ENCODE results near the gene RAN.
"Not testable (repeated sequence)": the region's sequence is repeated elsewhere in the genome, so short reads cannot be mapped to it uniquely, and the experiment has no call there.

Gene RAN

DNA sequence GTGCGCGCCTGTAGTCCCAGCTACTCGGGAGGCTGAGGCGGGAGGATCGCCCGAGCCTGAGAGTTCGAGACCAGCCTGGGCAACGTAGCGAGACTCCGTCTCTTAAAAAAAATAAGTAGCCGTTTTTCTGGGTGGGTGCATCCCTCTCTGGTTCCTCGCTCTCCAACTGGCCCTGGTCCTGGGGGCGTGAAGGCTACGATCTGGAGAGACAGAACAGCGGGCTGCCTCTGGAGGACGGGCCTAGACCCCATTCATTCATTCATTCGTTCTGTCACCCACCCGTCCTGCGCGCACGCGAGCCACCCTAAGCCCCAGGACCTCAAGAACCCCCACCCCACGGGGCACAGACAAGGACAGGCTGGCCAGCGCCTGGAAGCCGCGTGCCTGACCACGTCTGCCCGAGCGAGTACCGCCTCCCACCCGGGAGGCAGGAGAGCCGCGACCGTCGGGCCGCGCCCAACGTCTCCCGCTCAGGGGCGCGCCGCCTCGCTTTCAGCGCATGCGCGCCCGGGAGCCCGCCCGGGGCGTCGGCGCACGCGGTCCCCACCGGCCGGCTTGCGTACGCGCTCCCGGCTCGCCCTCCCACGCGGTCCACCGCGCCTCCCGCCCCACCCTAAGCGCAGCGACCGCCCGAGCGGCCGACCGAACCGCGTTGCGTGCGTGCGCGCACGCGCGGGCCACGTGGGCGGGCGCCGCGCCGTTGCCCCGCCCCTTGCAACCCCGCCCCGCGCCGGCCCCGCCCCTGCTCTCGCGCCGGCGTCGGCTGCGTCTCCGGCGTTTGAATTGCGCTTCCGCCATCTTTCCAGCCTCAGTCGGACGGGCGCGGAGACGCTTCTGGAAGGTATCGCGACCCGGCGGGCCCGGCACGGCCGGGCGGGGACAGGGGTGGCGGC lies at the start of gene RAN:
Gene RAN, plus strand, starts transcription at position 781 of the 893 bp plus-strand sequence. CDS start 528 bp downstream, outside the sequence.
- in situ Hi-C loops (cut with MboI; ENCODE audit: low sequenced_read_pairs), result no loop called here

DNA sequence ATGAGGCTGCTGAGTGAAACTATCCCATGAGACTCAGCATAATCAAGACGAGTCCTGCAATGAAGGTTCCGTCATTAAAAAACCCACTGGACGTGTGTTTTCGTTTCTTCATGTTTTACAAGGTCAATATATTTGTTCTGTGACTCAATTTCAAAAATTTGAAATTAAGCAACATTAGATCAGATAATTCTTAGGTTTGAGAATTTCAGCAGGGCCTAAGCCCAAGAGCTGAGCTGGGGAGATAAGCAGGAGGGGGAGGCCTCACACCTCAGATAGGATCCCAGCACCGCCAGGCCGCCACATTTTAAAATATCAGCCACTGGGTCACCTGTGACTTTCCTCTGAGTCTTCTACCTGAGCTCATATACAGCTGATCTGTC lies 46.1 kb upstream of the RAN start:
- in situ Hi-C loops (cut with MboI; ENCODE audit: low sequenced_read_pairs), result no loop called here

DNA sequence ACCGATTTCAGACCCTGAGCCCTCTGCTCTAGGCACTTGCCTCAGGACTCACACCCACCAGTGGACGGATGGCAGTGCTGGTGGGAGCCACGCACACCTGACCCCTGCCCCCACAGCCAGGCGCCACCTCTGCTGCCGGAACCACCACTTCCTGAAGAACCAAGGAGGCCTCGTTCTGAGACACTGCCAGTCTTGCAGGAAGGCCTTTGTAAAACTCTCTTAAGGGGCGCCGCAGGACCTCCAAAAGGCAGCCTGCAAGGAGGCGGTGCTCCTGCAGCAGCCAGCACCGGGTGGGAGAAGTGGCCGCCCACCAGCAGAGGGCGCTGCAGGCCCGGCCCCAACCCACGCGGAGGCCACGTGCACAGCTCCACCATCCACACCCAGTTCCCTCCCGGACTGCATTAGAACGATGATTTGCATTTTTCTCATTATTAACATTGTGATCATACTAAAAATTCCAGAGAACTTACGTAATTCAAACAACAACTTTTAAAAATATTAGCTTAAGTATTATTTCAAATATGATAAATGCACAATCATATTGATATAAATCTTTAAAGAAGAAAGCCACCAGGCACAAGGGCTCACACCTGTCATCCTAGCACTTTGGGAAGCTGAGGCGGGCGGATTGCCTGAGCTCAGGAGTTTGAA lies 45.6 kb upstream of the RAN start:
- in situ Hi-C loops (cut with MboI; ENCODE audit: low sequenced_read_pairs), result no loop called here

DNA sequence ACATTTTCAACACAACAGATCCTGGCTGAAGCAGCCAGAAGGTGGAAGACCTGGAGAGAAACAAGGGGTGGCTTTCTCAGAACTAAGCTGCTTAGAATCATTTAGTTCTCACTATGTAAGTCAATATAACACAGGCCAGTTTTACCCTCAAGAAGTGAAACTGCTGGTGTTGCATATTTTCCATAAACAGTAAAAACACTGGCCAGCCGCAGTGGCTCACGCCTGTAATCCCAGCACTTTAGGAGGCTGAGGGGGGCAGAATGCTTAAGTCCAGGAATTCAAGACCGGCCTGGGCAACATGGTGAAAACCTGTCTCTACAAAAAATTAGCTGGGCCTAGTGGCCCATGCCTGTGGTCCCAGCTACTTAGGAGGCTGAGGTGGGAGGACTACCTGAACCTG lies 44.4 kb upstream of the RAN start:
- in situ Hi-C loops (cut with MboI; ENCODE audit: low sequenced_read_pairs), result no loop called here

DNA sequence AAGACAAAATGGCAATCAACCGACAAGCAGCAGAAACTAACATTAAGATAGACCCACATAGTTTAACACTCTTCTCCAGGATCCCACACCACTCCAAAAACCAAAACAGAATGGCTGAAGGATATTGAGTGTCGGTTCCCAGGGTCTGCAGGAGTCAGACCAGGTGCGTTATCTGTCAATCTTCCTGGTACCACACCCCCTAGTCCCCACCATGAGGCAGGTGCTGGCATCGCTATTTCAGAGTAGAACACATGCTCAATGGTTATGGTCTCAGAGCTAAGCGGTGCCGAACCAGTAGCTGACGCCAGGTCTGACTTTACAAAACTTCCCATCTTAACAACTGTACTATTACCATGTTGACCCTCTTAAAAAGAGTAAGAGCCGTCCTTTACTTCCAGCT lies 43.0 kb upstream of the RAN start:
- in situ Hi-C loops (cut with MboI; ENCODE audit: low sequenced_read_pairs), result no loop called here

DNA sequence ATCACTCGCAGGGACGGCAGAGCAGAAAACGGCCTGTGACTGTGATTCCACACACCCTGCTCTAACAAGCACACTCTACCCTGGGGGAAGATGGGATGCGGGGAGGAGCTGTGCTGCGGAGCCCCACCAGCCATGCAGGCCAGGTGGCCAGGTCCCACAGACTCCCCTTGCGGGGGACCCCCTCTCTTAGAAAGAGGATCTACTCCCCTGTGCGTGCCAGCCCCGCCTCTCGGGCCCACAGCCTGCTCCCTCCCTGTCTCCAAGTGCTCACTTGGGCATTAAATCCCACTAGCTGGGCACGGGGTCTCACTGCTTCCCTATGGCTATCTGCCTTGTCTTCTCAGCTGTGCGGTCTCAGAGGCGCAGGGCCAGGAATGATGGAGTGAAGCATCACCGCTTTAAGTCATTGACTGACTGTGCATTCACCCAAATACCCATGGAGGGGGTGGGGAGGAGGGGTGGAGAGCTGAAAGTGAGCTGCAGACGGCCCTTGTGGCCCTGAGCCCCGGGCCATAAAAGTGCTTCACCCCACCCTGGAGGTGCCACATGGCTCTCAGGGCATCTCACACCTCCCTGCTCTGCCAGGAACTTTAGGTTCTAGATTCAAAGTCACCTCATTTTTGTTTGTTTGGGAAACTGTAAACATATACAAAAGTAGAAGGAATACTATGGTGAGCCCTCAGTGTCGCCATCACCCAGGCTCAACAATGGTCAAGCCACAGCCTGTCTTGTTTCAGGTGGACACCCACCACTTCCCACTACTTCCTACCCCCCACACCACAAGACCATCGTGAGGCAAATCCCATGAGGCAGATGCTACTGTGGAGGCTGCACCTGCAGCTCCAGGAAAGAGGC lies 42.2 kb upstream of the RAN start:
- in situ Hi-C loops (cut with MboI; ENCODE audit: low sequenced_read_pairs), result no loop called here

DNA sequence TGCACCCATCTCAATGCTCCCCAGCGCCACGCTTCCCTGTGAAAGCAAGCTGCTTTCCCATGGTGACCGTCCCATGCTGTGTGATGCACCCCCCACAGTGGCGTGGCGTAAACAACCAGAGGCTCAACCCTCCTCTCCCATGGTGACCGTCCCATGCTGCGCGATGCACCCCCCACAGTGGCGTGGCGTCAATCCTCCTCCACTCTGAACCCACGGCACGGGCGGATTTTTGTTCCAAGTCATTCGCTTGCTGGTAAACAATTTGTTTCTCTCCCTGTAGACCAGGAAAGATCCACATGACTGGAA lies 41.7 kb upstream of the RAN start:
- in situ Hi-C loops (cut with MboI; ENCODE audit: low sequenced_read_pairs), result no loop called here

DNA sequence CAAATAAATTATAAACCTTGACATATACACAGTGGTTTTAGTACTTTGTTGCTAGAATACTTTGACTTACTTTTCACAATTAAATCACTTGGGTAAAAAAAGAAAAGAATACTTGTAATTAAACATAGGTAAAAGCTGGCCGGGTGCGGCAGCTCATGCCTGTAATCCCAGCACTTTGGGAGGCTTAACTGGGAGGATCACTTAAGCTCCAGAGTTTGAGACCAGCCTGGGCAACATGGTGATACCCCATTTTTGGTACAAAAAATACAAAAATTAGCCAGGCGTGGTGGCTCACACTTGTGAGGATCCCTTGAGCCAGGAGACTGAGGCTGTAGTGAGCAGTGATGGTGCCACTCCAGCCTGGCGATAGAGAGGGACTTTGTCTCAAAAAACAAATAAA lies 40.6 kb upstream of the RAN start:
- in situ Hi-C loops (cut with MboI; ENCODE audit: low sequenced_read_pairs), result no loop called here

DNA sequence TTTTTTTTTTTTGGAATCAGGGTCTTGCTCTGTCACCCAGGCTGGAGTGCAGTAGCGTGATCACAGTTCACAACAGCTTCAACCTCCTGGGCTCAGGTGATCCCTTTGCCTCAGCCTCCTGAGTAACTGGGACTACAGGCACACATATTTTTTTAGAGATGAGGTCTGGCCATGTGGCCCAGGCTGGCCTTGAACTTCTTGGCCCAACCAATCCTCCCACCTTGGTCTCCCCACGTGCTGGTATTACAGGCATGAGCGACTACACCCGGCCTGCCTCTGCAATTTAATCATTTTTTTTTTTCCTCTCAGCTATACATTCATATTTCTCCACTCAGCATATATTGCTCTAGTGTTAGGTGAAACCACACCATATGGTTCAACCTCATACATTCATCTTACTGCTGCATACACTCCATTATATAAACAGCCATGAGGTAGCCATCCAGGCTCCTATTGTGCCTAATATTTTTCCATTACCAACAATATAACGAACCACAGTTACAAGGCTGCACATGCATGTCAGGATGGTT lies 39.9 kb upstream of the RAN start:
- in situ Hi-C loops (cut with MboI; ENCODE audit: low sequenced_read_pairs), result no loop called here

DNA sequence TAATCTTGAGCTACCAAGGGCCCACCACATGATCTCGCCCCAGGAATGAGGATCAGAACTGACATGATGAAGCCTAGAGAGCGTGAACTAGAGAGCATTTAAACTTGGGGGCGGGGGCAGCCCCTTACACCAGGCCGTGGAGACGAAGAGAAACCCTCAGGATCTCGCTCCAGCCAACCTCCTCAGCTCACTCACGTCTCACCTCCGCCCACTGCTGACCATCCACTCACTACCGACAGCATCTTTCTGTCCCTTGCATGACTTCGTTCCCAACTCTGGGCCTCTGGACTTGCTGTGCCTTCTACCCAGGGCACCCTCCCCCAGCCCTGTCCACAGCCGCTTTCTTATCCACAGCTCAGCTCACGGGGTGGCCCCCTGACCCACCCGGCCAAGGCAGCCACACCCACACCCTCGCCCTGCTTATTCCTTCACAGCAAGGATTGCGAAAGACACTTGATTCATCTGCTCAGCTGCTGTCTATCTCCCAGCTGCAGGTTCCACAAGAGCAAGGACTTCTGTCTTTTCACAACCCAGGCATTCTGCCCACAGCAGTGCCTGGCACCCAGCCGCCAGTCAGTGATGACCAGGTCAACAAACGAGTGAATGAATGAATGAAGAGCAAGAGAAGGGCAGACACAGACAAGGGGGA lies 39.2 kb upstream of the RAN start:
- in situ Hi-C loops (cut with MboI; ENCODE audit: low sequenced_read_pairs), result no loop called here

DNA sequence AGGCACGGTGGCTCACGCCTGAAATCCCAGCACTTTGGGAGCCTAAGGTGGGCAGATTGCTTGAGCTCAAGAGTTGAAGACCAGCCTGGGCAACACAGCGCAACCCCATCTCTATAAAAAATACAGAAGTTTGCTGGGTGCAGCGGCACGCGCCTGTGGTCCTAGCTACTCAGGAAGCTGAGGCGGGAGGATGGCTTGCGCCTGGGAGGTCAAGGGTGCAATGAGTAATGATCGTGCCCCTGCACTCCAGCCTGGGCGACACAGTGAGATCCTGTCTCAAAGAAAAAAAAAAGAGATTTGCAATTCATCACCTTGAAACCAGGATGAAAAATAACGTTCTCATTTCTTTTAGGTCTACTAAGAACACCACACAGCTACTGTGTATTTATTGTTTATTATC lies 36.9 kb upstream of the RAN start:
- in situ Hi-C loops (cut with MboI; ENCODE audit: low sequenced_read_pairs), result no loop called here

DNA sequence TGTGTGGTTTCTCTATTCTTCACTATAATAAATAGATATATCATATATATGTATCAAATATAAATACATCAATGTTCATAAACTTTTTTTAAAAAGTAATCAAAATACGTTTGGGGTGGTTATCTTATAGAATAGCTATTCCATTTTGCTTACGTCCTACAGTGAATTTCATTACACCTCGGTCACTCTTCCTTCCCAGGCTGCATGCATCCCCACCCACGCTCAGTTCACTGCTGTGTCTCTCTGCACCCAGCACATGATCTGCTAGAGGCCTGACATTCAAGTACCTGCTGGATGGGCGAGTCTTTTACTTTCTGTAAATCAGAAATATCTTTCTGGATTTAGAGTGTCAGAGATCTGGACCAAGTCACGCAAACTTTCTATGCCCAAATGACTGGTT lies 36.4 kb upstream of the RAN start:
- in situ Hi-C loops (cut with MboI; ENCODE audit: low sequenced_read_pairs), result no loop called here

DNA sequence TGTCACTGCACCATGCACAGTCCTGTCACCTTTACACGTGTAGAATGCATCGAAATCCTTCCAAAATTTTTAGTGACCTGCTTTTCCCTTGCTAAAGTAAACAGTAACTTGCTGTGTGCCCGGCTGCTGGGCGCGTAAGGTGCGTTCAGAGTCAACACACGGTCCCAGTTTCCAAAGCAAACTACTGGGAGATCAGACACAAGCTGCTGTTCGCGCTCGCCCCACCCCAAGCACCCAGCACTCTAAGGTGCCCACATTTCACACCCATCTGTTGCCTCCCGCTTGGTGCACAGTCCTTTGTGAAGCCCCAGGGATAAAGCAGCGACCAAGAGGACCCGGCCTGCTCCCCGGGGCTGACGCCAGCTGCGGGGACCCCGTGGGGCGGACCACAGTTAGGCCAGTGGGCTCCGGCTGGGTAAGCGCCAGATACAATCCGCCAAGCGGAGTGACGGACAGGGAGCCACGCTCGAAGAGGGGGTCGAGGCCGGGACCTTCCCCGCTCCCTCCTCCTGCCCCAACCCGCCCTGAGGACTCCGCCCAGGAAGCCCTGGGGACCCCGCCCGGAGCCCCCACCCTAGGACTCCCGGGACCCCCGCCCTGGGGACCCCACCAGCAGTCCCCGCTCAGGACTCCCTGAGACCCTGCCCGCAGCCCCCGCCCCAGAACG lies 33.4 kb upstream of the RAN start:
- in situ Hi-C loops (cut with MboI; ENCODE audit: low sequenced_read_pairs), result no loop called here

DNA sequence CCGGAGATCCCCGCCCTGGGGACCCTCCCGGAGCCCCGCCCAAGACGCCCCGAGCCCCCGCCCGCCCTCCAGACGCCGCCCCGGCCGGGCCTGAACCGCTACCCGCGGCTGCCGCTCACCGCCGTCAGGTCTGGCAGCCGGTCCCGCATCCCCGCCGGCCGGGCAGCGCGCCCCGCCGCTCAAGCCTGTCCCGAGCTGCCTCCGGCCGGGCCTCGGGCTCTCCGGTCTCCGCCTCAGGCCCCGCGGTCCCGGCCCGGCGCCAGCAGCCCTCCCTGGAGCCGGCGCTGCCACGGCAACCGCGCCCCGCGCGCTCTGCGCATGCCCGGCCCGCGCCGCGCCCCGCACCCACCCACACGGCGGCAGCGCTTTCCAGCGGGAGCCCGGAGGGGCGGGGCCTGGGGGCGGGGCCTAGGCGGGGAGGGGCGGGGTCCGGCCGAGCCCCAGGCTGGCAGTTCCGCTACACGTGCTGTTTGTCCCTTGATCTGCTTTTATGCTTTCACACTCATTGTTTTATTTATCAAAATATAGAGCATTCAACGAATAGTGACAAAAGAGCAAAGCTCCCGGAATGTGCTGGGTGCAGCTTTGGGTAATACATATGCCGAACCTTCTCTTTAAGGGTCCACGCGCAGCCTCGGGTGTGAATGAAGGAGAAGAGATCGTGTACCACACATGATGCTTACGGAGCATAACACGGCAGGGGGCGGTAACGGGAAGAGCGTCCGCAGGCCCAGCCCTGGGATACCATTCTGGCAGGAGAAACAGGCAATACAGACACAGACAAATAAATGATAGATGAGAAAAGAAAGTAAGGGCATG lies 32.7 kb upstream of the RAN start, which contains the start of gene STX2:
Gene STX2, minus strand, starts transcription at position 300 of the 819 bp plus-strand sequence. Its CDS starts 151 bp downstream, at position 149.
- in situ Hi-C loops (cut with MboI; ENCODE audit: low sequenced_read_pairs), result no loop called here

DNA sequence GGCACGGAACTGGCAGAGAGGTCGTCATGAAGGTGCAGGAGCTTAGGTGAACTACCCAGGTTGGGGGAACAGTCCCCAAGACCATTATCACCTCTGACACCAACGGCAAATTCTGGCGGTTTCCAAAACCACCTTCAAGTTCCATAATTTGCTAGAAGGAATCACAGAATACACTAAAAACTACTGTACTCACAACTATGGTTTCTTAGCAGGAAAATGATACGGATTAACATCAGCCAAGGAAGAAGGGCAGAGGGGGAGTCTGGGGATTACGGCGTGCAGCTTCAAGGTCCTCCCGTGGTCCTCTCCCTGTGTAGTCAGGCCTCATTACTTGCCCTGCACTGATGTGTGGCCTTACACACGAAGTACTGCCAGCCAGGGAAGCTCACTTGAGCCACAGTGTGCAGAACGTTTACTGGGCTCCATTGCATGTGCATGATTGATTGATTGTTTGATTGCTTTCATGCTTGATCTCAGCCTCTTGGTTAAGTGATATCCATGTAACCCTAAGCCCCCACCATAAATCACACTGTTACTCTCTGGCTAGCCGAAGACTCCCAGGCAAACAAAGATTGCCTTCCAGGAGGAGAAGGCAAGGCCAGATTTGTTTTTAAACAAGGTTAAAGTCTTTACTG lies 32.0 kb upstream of the RAN start:
- in situ Hi-C loops (cut with MboI; ENCODE audit: low sequenced_read_pairs), result no loop called here

DNA sequence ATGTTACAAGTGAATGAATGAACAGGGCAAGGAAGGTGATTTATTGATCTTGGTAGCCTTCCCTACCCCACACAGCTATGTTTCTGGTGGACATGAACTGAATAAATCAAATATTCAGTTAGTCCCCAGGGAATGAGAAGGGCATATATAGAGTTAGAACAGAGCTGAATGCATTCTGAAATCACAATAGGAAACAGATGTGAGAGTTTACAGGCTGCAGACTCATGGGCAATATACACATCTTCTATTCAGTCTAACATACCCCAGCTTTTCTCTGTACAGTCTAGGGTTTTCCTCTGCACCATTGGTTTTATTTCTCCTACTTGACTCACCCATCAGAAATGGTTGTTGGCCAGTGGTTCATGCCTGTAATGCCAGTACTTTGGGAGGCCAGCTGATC lies 25.5 kb upstream of the RAN start:
- in situ Hi-C loops (cut with MboI; ENCODE audit: low sequenced_read_pairs), result no loop called here

DNA sequence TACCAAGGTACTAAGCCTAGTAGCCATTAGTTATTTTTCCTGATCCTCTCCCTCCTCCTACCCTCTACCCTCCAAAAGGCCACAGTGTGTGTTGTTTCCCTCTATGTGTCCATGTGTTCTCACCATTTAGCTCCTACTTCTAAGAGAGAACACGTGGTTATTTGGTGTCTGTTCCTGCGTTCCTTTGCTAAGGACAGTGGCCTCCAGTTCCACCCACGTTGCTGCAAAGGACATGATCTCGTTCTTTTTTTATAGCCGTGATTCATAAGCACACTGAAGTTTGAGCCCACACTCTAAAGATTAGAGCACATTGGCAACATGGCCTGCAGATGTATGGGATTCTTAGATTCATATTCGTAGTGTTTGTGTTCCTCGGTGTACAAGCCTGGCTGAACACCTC lies 24.8 kb upstream of the RAN start:
- in situ Hi-C loops (cut with MboI; ENCODE audit: low sequenced_read_pairs), result no loop called here

DNA sequence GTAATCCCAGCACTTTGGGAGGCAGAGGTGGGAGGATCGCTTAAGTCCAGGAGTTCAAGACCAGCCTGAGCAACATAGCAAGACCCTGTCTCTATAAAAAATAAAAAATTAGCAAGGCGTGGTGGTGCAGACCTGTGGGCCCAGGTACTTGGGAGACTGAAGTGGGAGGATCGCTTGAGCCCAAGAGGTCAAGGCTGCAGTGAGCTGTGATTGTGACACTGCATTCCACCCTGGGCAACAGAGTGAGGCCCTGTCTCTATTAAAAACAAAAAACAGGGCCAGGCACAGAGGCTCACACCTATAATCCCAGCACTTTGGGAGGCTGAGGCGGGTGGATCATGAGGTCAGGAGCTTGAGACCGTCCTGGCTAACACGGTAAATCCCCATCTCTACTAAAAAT lies 23.8 kb upstream of the RAN start:
- in situ Hi-C loops (cut with MboI; ENCODE audit: low sequenced_read_pairs), result not testable (repeated sequence)

DNA sequence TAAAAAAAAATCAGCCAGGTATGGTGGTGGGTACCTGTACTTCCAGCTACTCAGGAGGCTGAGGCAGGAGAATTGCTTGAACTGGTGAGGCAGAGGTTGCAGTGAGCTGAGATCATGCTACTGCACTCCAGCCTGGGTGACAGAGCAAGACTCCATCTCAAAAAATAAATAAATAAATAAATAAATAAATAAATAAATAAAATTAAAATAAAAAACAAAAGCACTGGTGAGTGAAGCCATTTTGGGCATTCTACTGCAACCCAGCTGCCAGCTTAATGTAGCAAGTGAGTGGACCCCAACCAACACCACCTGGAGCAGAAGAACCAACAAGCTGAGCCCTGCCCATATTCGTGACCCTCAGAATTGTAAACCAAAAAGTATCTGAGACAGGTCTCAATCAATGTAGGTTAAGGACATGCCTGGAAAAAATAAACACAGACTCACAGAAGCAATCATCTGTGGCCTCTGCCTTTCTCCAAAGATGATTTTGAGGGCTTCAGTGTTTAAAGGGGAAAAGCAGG lies 23.0 kb upstream of the RAN start:
- in situ Hi-C loops (cut with MboI; ENCODE audit: low sequenced_read_pairs), result not testable (repeated sequence)

Measured in hTERT RPE-1 (cell line).